HG03097 (cell line): ENCODE data around the gene TMEM183A.

Experiments
- ATAC-seq: cut with Tn5 transposase; IDR thresholded peaks from one replicate; pipeline ENCODE4 v1.9.1; 2021; ENCODE audit not compliant: unreplicated experiment, low FRiP score

The TMEM183A gene

GRCh38 chr1:203044546-203045250 lies 37.5 kb downstream of the TMEM183A start:
- ATAC-seq, result no peak

- no peak for ATAC-seq
These were observed 38.2 kb downstream of the TMEM183A start for GRCh38 chr1:203045336-203045735.

GRCh38 chr1:203045821-203046594 lies 38.8 kb downstream of the TMEM183A start:
- ATAC-seq, result no peak

GRCh38 chr1:203046984-203047630 lies 39.9 kb downstream of the TMEM183A start:
- no peak for ATAC-seq

- ATAC-seq, result no peak
These were observed 40.9 kb downstream of the TMEM183A start for GRCh38 chr1:203048086-203048485.

GRCh38 chr1:203048555-203049051 lies 41.4 kb downstream of the TMEM183A start:
- no peak for ATAC-seq

- no peak for ATAC-seq
These were observed 41.9 kb downstream of the TMEM183A start for GRCh38 chr1:203049077-203049476.

- ATAC-seq, result no peak
These were observed 42.5 kb downstream of the TMEM183A start for GRCh38 chr1:203049576-203050180.

GRCh38 chr1:203050826-203051225 lies 43.7 kb downstream of the TMEM183A start:
- no peak for ATAC-seq

- no peak for ATAC-seq
These were observed 44.7 kb downstream of the TMEM183A start for GRCh38 chr1:203051841-203052324.

GRCh38 chr1:203052601-203053000 lies 45.4 kb downstream of the TMEM183A start:
- no peak for ATAC-seq

GRCh38 chr1:203054184-203054583 lies 47.0 kb downstream of the TMEM183A start:
- ATAC-seq, result no peak

GRCh38 chr1:203054642-203055041 lies 47.5 kb downstream of the TMEM183A start:
- ATAC-seq, result no peak

GRCh38 chr1:203055161-203055799 lies 48.1 kb downstream of the TMEM183A start:
- no peak for ATAC-seq

- ATAC-seq, result no peak
These were observed 48.8 kb downstream of the TMEM183A start for GRCh38 chr1:203056012-203056411.

- ATAC-seq, result no peak
These were observed 49.3 kb downstream of the TMEM183A start for GRCh38 chr1:203056516-203056915.

- no peak for ATAC-seq
These were observed 50.9 kb downstream of the TMEM183A start for GRCh38 chr1:203057911-203058675.

- no peak for ATAC-seq
These were observed 51.4 kb downstream of the TMEM183A start for GRCh38 chr1:203058676-203058935.

- ATAC-seq, result no peak
These were observed 52.3 kb downstream of the TMEM183A start for GRCh38 chr1:203059485-203059884.

GRCh38 chr1:203060115-203060514 lies 52.9 kb downstream of the TMEM183A start:
- ATAC-seq, result no peak
